Measurements from ENCODE around the gene CYTH4. TPM values are rescaled to one million over a fixed set of nuclear protein-coding genes. Genes with fewer than 3 reads are reported as not detected.

The CYTH4 gene
- total RNA-seq, 2 donors from 2014 or later: 3.0 to 7.4 TPM

- no peak for TF ChIP-seq CTCF (IDR thresholded peaks at IDR 0.05)
- no peaks in the 10 kb centered on the region for H3K4me1 ChIP-seq
- H3K4me3 ChIP-seq: no peak overlapping the region
Measured at GRCh38 chr22:37237371-37238268, 44.7 kb upstream of the CYTH4 start.

GRCh38 chr22:37239336-37240239, 42.7 kb upstream of the CYTH4 start:
- no peaks in the 10 kb centered on the region for H3K9me3 ChIP-seq
- H3K9ac ChIP-seq (ENCODE audit: low read depth in 2 of 2, low read length in 2 of 2): no peak overlapping the region
- H3K36me3 ChIP-seq: no peaks in the 10 kb centered on the region
- no peaks in the 10 kb centered on the region for H3K4me1 ChIP-seq
- no peak for DNase-seq
- no peak overlapping the region for H3K4me3 ChIP-seq
- no peaks in the 10 kb centered on the region for H3K27me3 ChIP-seq
- H3K27ac ChIP-seq: no peak overlapping the region
- no peak for TF ChIP-seq CTCF (IDR thresholded peaks at IDR 0.05)
- intact Hi-C loops (cut with DNase I): no loop called here

More at GRCh38 chr22:37237371-37238268, 44.7 kb upstream of the CYTH4 start:
- no peak for DNase-seq
- no peak overlapping the region for H3K9ac ChIP-seq (ENCODE audit: low read depth in 2 of 2, low read length in 2 of 2)
- intact Hi-C loops (cut with DNase I): no loop called here
- no peak overlapping the region for H3K27ac ChIP-seq
- no peaks in the 10 kb centered on the region for H3K9me3 ChIP-seq
- H3K27me3 ChIP-seq: no peaks in the 10 kb centered on the region
- no peaks in the 10 kb centered on the region for H3K36me3 ChIP-seq

GRCh38 chr22:37240240-37240940, 41.9 kb upstream of the CYTH4 start:
- DNase-seq: no peak
- H3K27ac ChIP-seq: no peak overlapping the region
- no peaks in the 10 kb centered on the region for H3K9me3 ChIP-seq
- H3K4me1 ChIP-seq: no peaks in the 10 kb centered on the region
- intact Hi-C loops (cut with DNase I): no loop called here
- H3K4me3 ChIP-seq: no peak overlapping the region
- H3K9ac ChIP-seq (ENCODE audit: low read depth in 2 of 2, low read length in 2 of 2): peak overlapping the region in 1 of 2 donors; percentile 12
- H3K36me3 ChIP-seq: no peaks in the 10 kb centered on the region
- no peak for TF ChIP-seq CTCF (IDR thresholded peaks at IDR 0.05)
- H3K27me3 ChIP-seq: no peaks in the 10 kb centered on the region

GRCh38 chr22:37240941-37241320, 41.4 kb upstream of the CYTH4 start:
- no peaks in the 10 kb centered on the region for H3K27me3 ChIP-seq
- peak overlapping the region in 1 of 2 donors; percentile 12 for H3K9ac ChIP-seq (ENCODE audit: low read depth in 2 of 2, low read length in 2 of 2)
- no peaks in the 10 kb centered on the region for H3K36me3 ChIP-seq
- intact Hi-C loops (cut with DNase I): no loop called here
- no peaks in the 10 kb centered on the region for H3K4me1 ChIP-seq
- H3K27ac ChIP-seq: peak overlapping the region; percentile 53
- H3K4me3 ChIP-seq: peak overlapping the region; percentile 10
- no peak for TF ChIP-seq CTCF (IDR thresholded peaks at IDR 0.05)
- no peaks in the 10 kb centered on the region for H3K9me3 ChIP-seq
- no peak for DNase-seq
